Nephron (organoid): ENCODE results near the gene FBXW8.

Source experiments
- H3K27ac Mint-ChIP-seq, 3 experiments: 2 replicates each; pipeline ENCODE4 v1.8.0; 2020; ENCODE audit warnings: mixed read lengths in 3 of 3, mild to moderate bottlenecking in 2 of 3, moderate library complexity in 1 of 3
- H3K27me3 Mint-ChIP-seq: 2 replicates; pipeline ENCODE4 v1.8.0; 2021; ENCODE audit warnings: low read depth, mild to moderate bottlenecking, moderate library complexity, mixed read lengths
- H3K36me3 Mint-ChIP-seq: 2 replicates; pipeline ENCODE4 v1.8.0; 2020; ENCODE audit warnings: low read depth, mixed read lengths
- H3K4me1 Mint-ChIP-seq: 2 replicates; pipeline ENCODE4 v1.8.0; 2020; ENCODE audit warnings: mixed read lengths
- H3K4me3 Mint-ChIP-seq, 3 experiments: 2 replicates each; pipeline ENCODE4 v1.8.0; 2020; ENCODE audit warnings: mild to moderate bottlenecking in 3 of 3, mixed read lengths in 3 of 3, moderate library complexity in 2 of 3
- H3K9me3 Mint-ChIP-seq: 2 replicates; pipeline ENCODE4 v1.8.0; 2020; ENCODE audit warnings: mixed read lengths
- CTCF ChIP-seq, 3 experiments: fragments of 200-600 bp; sonication (generic); IDR thresholded peaks; one replicate each; pipeline ENCODE4 v1.5.0; 2021; ENCODE audit warnings: antibody characterized with exemption in 3 of 3; ENCODE audit not compliant: unreplicated experiment in 3 of 3

Gene FBXW8

GRCh38 chr12:116891019-116891418 lies 19.7 kb upstream of the FBXW8 start:
- Mint-ChIP-seq H3K9me3 (no peaks in the 10 kb centered on the region), H3K4me3 (no peak overlapping the region), H3K27me3 (peaks cover 18% of the 10 kb centered on the region), H3K27ac (no peak overlapping the region), H3K36me3 (no peaks in the 10 kb centered on the region), H3K4me1 (no peaks in the 10 kb centered on the region)
- no peak for TF ChIP-seq CTCF (IDR thresholded peaks at IDR 0.05; ENCODE audit: unreplicated experiment in 3 of 3)

- Mint-ChIP-seq H3K36me3 (no peaks in the 10 kb centered on the region), H3K4me1 (no peaks in the 10 kb centered on the region), H3K9me3 (no peaks in the 10 kb centered on the region), H3K4me3 (no peak overlapping the region), H3K27ac (no peak overlapping the region), H3K27me3 (peaks cover 15% of the 10 kb centered on the region)
- no peak for TF ChIP-seq CTCF (IDR thresholded peaks at IDR 0.05; ENCODE audit: unreplicated experiment in 3 of 3)
These were observed 18.2 kb upstream of the FBXW8 start for GRCh38 chr12:116892349-116893140.

GRCh38 chr12:116894913-116895312 lies 15.8 kb upstream of the FBXW8 start:
- no peaks in the 10 kb centered on the region for H3K36me3 Mint-ChIP-seq
- H3K27ac Mint-ChIP-seq: no peak overlapping the region
- peaks cover 25% of the 10 kb centered on the region for H3K27me3 Mint-ChIP-seq
- peaks cover 5% of the 10 kb centered on the region for H3K9me3 Mint-ChIP-seq
- no peak overlapping the region for H3K4me3 Mint-ChIP-seq
- no peaks in the 10 kb centered on the region for H3K4me1 Mint-ChIP-seq
- TF ChIP-seq CTCF (IDR thresholded peaks at IDR 0.05; ENCODE audit: unreplicated experiment in 3 of 3): no peak

DNA sequence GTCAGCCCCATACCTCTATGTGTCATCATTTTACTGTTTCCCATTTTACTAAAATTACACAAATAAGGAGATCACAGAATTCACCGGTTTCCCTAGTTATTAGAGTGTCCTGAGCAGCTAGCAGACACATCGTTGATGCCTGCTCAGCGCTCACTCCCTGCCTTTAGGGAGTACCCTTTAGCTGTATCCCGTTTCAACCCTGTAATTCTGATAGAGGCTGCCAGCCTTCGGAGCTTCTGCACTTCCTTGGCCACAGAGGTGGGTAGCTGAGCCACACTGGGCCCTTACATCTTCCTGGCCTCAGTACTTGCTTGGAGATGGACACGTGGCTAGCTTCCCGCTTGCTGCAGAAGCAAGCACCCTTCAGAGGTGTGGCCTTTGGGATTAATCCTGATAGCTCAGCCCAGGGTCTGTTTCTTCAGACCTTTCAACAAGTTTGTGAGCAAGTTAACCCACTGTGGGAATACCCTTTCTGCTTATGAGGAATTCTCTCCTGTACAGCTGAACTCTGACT lies 14.3 kb upstream of the FBXW8 start:
- H3K36me3 Mint-ChIP-seq: no peaks in the 10 kb centered on the region
- H3K4me1 Mint-ChIP-seq: no peaks in the 10 kb centered on the region
- peaks cover 37% of the 10 kb centered on the region for H3K27me3 Mint-ChIP-seq
- H3K4me3 Mint-ChIP-seq: no peak overlapping the region
- no peak for TF ChIP-seq CTCF (IDR thresholded peaks at IDR 0.05; ENCODE audit: unreplicated experiment in 3 of 3)
- H3K27ac Mint-ChIP-seq: no peak overlapping the region
- H3K9me3 Mint-ChIP-seq: peaks cover 5% of the 10 kb centered on the region

DNA sequence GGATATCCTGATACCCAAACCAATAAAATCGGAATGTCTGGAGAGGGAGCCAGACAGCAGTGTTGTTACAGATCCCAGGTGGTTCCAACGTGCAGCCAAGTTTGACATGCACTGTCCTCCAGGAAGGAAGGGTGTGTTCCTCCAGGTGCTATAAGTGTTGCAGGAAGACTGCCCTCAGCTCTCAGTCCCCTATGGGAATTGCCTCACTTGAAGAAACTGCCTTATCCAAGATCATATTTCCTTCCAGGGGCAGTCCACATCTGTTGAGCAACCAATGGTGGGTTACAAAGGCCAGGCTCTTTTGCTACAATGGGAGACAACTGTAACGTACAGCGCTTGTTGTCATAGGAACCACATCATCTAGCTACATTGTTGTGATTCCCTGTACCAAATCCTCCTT lies 13.3 kb upstream of the FBXW8 start:
- Mint-ChIP-seq H3K4me3 (no peak overlapping the region), H3K9me3 (peaks cover 5% of the 10 kb centered on the region), H3K27ac (no peak overlapping the region), H3K27me3 (peaks cover 45% of the 10 kb centered on the region), H3K36me3 (no peaks in the 10 kb centered on the region), H3K4me1 (no peaks in the 10 kb centered on the region)
- no peak for TF ChIP-seq CTCF (IDR thresholded peaks at IDR 0.05; ENCODE audit: unreplicated experiment in 3 of 3)

- no peak for TF ChIP-seq CTCF (IDR thresholded peaks at IDR 0.05; ENCODE audit: unreplicated experiment in 3 of 3)
- Mint-ChIP-seq H3K4me3 (no peak overlapping the region), H3K27me3 (peaks cover 51% of the 10 kb centered on the region), H3K9me3 (peaks cover 5% of the 10 kb centered on the region), H3K4me1 (no peaks in the 10 kb centered on the region), H3K36me3 (no peaks in the 10 kb centered on the region), H3K27ac (no peak overlapping the region)
These were observed 12.1 kb upstream of the FBXW8 start for GRCh38 chr12:116898669-116899068.
